HG03175 (cell line): ENCODE measurements around the gene FOXL2NB.

ENCODE experiments used
- ATAC-seq: cut with Tn5 transposase; IDR thresholded peaks from one replicate; pipeline ENCODE4 v1.9.1; 2021; ENCODE audit warnings: mild to moderate bottlenecking, moderate library complexity; ENCODE audit not compliant: unreplicated experiment

FOXL2NB gene

GRCh38 chr3:138944929-138945708 lies 1.9 kb upstream of the FOXL2NB start:
- ATAC-seq, result no peak

GRCh38 chr3:138945709-138946662 lies 1.0 kb upstream of the FOXL2NB start:
- no peak for ATAC-seq

GRCh38 chr3:138947495-138948121 lies 591 bp downstream of the FOXL2NB start:
- no peak for ATAC-seq

- no peak for ATAC-seq
Measured at GRCh38 chr3:138948371-138949001, 1.5 kb downstream of the FOXL2NB start.

GRCh38 chr3:138949002-138949418 lies 2.0 kb downstream of the FOXL2NB start:
- no peak for ATAC-seq

GRCh38 chr3:138949445-138950005 lies 2.5 kb downstream of the FOXL2NB start:
- ATAC-seq, result no peak

- ATAC-seq, result no peak
Measured at GRCh38 chr3:138950006-138950644, 3.1 kb downstream of the FOXL2NB start.

- no peak for ATAC-seq
Measured at GRCh38 chr3:138950701-138951100, 3.7 kb downstream of the FOXL2NB start.

- no peak for ATAC-seq
Measured at GRCh38 chr3:138960417-138960852, 13.4 kb downstream of the FOXL2NB start.

- no peak for ATAC-seq
Measured at GRCh38 chr3:138962854-138963560, 16.0 kb downstream of the FOXL2NB start.

- ATAC-seq, result no peak
Measured at GRCh38 chr3:138964264-138964663, 17.2 kb downstream of the FOXL2NB start.

- no peak for ATAC-seq
Measured at GRCh38 chr3:138964923-138965322, 17.9 kb downstream of the FOXL2NB start.

- ATAC-seq, result no peak
Measured at GRCh38 chr3:138971766-138972320, 24.8 kb downstream of the FOXL2NB start.

- ATAC-seq, result no peak
Measured at GRCh38 chr3:138972941-138973340, 25.9 kb downstream of the FOXL2NB start.

GRCh38 chr3:138974462-138974861 lies 27.4 kb downstream of the FOXL2NB start:
- ATAC-seq, result no peak

GRCh38 chr3:138975351-138975750 lies 28.3 kb downstream of the FOXL2NB start:
- no peak for ATAC-seq

GRCh38 chr3:138976047-138976446 lies 29.0 kb downstream of the FOXL2NB start:
- ATAC-seq, result no peak

- ATAC-seq, result no peak
Measured at GRCh38 chr3:138984816-138985215, 37.8 kb downstream of the FOXL2NB start.

- ATAC-seq, result no peak
Measured at GRCh38 chr3:138985932-138986331, 38.9 kb downstream of the FOXL2NB start.
